ENCODE measurements around the gene NEU1. TPM values are rescaled to one million over a fixed set of nuclear protein-coding genes. Genes with fewer than 3 reads are reported as not detected.
"Not testable (repeated sequence)": the region's sequence is repeated elsewhere in the genome, so short reads cannot be mapped to it uniquely, and the experiment has no call there.

Gene NEU1
- total and polyA plus RNA-seq, 2 experiments from 2014 or later = 27.8 to 38.3 TPM

DNA sequence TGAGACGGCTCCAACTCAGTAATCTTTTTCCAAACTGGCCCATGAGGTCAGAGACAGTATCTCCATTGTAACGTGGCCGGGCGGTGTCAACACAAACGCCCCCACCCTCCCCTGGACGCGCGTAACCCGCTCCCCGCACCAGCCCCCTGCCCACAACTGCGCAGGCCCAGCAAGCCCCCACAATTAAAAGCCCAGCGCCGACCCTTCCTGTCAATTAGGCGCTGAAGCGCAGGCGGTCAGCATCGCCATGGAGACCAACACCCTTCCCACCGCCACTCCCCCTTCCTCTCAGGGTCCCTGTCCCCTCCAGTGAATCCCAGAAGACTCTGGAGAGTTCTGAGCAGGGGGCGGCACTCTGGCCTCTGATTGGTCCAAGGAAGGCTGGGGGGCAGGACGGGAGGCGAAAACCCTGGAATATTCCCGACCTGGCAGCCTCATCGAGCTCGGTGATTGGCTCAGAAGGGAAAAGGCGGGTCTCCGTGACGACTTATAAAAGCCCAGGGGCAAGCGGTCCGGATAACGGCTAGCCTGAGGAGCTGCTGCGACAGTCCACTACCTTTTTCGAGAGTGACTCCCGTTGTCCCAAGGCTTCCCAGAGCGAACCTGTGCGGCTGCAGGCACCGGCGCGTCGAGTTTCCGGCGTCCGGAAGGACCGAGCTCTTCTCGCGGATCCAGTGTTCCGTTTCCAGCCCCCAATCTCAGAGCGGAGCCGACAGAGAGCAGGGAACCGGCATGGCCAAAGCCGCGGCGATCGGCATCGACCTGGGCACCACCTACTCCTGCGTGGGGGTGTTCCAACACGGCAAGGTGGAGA, 47.4 kb downstream of the NEU1 start, which contains the start of the genes HSPA1A and HSPA1L:
Gene HSPA1A (plus strand): TSS at position 519 of the 814 bp plus-strand sequence. CDS start 214 bp downstream, at position 733.
Gene HSPA1L (minus strand): TSS at position 259 of the 814 bp plus-strand sequence. CDS start 3,311 bp downstream, outside the sequence.
- no peaks in the 10 kb centered on the region for H3K9me3 ChIP-seq (ENCODE audit: low read depth)
- peak within 1 kb of the TSS; percentile 81 for H3K4me3 ChIP-seq
- H3K4me2 ChIP-seq (ENCODE audit: unreplicated experiment) = peak within 1 kb of the TSS; percentile 90
- in situ Hi-C loops (cut with MboI) = no loop called here
- peaks cover 30% of the 10 kb centered on the region for H3K4me1 ChIP-seq (ENCODE audit: insufficient read depth)
- no peaks in the 10 kb centered on the region for H3K9me2 ChIP-seq (ENCODE audit: insufficient read depth)
- H3F3A ChIP-seq (ENCODE audit: insufficient read depth) = peaks cover 44% of the 10 kb centered on the region
- no peaks in the 10 kb centered on the region for H3K36me3 ChIP-seq (ENCODE audit: low read depth)
- TF ChIP-seq EZH2phosphoT487 (IDR thresholded peaks at IDR 0.05; ENCODE audit: insufficient read depth, low read depth) = no peak
- peak within 1 kb of the TSS; percentile 95 for H3K27ac ChIP-seq
- no peaks in the 10 kb centered on the region for H3K27me3 ChIP-seq (replicated peaks; ENCODE audit: insufficient read depth)
- 0% methylated on average over 41 to 56 of the region's 56 CpGs for WGBS, 2 experiments (ENCODE audit: low coverage in 1 of 2, low lambda C conversion rate in 2 of 2, missing lambda C conversion rate in 2 of 2)
- peaks cover 28% of the 10 kb centered on the region for H3K79me2 ChIP-seq (ENCODE audit: insufficient read depth)
- peak; percentile 96 for DNase-seq
- H3K9ac ChIP-seq = peak within 1 kb of the TSS; percentile 85
- no peaks in the 10 kb centered on the region for H4K20me1 ChIP-seq (ENCODE audit: insufficient read depth)
- H2AFZ ChIP-seq = peak within 1 kb of the TSS; percentile 92

DNA sequence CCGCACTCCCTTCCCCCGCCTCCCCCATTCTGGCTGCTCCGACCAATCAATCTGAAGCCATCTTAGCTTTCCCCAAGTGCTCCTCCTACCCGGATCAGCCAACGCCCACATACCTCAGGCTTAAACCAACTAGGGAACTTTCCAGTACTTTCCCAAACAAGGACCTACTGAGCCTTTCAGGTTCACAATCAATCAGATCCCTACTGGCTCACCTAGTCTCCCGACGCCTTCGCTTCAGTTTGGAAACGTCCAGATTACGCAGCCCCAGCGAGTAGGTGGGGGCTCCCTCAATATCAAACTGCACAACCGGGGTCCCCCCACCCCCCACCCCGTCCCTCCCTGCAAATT, 48.0 kb downstream of the NEU1 start:
- Histone ChIP-seq H3K9ac (peak overlapping the region; percentile 85), H4K20me1 (ENCODE audit: insufficient read depth) (no peaks in the 10 kb centered on the region), H3K4me3 (peak overlapping the region; percentile 81), H3K27ac (peak overlapping the region; percentile 95), H3K27me3 (replicated peaks; ENCODE audit: insufficient read depth) (no peaks in the 10 kb centered on the region), H3F3A (ENCODE audit: insufficient read depth) (peaks cover 38% of the 10 kb centered on the region), H3K36me3 (ENCODE audit: low read depth) (no peaks in the 10 kb centered on the region), H3K9me2 (ENCODE audit: insufficient read depth) (no peaks in the 10 kb centered on the region), H3K4me2 (ENCODE audit: unreplicated experiment) (peak overlapping the region; percentile 90), H3K4me1 (ENCODE audit: insufficient read depth) (peaks cover 25% of the 10 kb centered on the region), H3K79me2 (ENCODE audit: insufficient read depth) (peaks cover 23% of the 10 kb centered on the region), H3K9me3 (ENCODE audit: low read depth) (no peaks in the 10 kb centered on the region), H2AFZ (peak overlapping the region; percentile 52)
- DNase-seq = peak; percentile 98
- TF ChIP-seq EZH2phosphoT487 (IDR thresholded peaks at IDR 0.05; ENCODE audit: insufficient read depth, low read depth) (no peak), EZH2 (IDR thresholded peaks at IDR 0.05; ENCODE audit: insufficient read depth, poor library complexity, severe bottlenecking) (no peak)
- in situ Hi-C loops (cut with MboI) = no loop called here
- WGBS, 2 experiments (ENCODE audit: low coverage in 1 of 2, low lambda C conversion rate in 2 of 2, missing lambda C conversion rate in 2 of 2) = 0 to 2% methylated on average over 10 to 13 of the region's 13 CpGs

DNA sequence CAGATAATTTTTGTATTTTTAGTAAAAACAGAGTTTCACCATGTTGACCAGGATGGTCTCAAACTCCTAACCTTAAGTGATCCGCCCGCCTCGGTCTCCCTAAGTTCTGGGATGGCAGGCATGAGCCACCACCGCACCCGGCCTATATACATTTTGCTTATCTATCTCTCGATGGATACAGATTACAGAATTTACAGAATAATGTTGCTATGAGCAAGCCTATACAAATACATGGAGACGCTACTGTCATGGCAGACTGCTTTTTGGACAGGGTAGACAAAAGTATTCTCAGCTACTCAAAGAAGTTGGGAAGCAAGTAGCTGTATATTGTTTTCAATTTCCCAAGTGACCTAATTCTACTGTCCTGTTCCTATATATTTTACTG, 49.2 kb downstream of the NEU1 start:
- in situ Hi-C loops (cut with MboI) = no loop called here
- no peaks in the 10 kb centered on the region for H3K9me3 ChIP-seq (ENCODE audit: low read depth)
- peaks cover 12% of the 10 kb centered on the region for H3K79me2 ChIP-seq (ENCODE audit: insufficient read depth)
- DNase-seq = no peak
- peak overlapping the region; percentile 85 for H3K9ac ChIP-seq
- peak overlapping the region; percentile 68 for H3K4me3 ChIP-seq
- H3K4me2 ChIP-seq (ENCODE audit: unreplicated experiment) = peak overlapping the region; percentile 71
- H3F3A ChIP-seq (ENCODE audit: insufficient read depth) = peaks cover 26% of the 10 kb centered on the region
- no peaks in the 10 kb centered on the region for H3K27me3 ChIP-seq (replicated peaks; ENCODE audit: insufficient read depth)
- H2AFZ ChIP-seq = peak overlapping the region; percentile 92
- H3K27ac ChIP-seq = peak overlapping the region; percentile 95
- H3K36me3 ChIP-seq (ENCODE audit: low read depth) = no peaks in the 10 kb centered on the region
- TF ChIP-seq EZH2phosphoT487 (IDR thresholded peaks at IDR 0.05; ENCODE audit: insufficient read depth, low read depth) (no peak), EZH2 (IDR thresholded peaks at IDR 0.05; ENCODE audit: insufficient read depth, poor library complexity, severe bottlenecking) (no peak)
- no peaks in the 10 kb centered on the region for H4K20me1 ChIP-seq (ENCODE audit: insufficient read depth)
- no peaks in the 10 kb centered on the region for H3K9me2 ChIP-seq (ENCODE audit: insufficient read depth)
- WGBS, 2 experiments (ENCODE audit: low coverage in 1 of 2, low lambda C conversion rate in 2 of 2, missing lambda C conversion rate in 2 of 2) = 96% methylated on average over 7 of the region's 7 CpGs
- peaks cover 17% of the 10 kb centered on the region for H3K4me1 ChIP-seq (ENCODE audit: insufficient read depth)

DNA sequence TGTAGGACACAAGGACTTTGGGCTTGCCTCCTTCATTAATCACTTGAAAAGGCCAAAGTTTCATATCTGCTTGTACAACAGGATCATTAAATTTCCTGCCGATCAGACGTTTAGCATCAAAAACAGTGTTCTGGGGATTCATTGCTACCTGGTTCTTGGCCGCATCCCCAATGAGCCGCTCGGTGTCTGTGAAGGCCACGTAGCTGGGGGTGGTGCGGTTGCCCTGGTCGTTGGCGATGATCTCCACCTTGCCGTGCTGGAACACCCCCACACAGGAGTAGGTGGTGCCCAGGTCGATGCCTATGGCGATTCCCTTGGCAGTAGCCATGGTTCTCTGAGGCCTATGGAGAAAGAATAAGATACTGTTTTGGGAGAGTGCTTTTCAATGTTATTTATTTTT, 51.0 kb downstream of the NEU1 start:
- Histone ChIP-seq H3K36me3 (ENCODE audit: low read depth) (no peaks in the 10 kb centered on the region), H3K4me1 (ENCODE audit: insufficient read depth) (peaks cover 17% of the 10 kb centered on the region), H3K27me3 (replicated peaks; ENCODE audit: insufficient read depth) (no peaks in the 10 kb centered on the region), H3F3A (ENCODE audit: insufficient read depth) (peaks cover 20% of the 10 kb centered on the region), H3K27ac (no peak overlapping the region), H3K79me2 (ENCODE audit: insufficient read depth) (no peaks in the 10 kb centered on the region), H3K9me3 (ENCODE audit: low read depth) (no peaks in the 10 kb centered on the region), H2AFZ (no peak overlapping the region), H4K20me1 (ENCODE audit: insufficient read depth) (no peaks in the 10 kb centered on the region), H3K9ac (no peak overlapping the region), H3K4me2 (ENCODE audit: unreplicated experiment) (no peak overlapping the region), H3K4me3 (no peak overlapping the region), H3K9me2 (ENCODE audit: insufficient read depth) (no peaks in the 10 kb centered on the region)
- DNase-seq = no peak
- TF ChIP-seq EZH2phosphoT487 (IDR thresholded peaks at IDR 0.05; ENCODE audit: insufficient read depth, low read depth) (no peak), EZH2 (IDR thresholded peaks at IDR 0.05; ENCODE audit: insufficient read depth, poor library complexity, severe bottlenecking) (no peak)
- WGBS, 2 experiments (ENCODE audit: low coverage in 1 of 2, low lambda C conversion rate in 2 of 2, missing lambda C conversion rate in 2 of 2) = 97% methylated on average over 12 of the region's 12 CpGs
- in situ Hi-C loops (cut with MboI) = no loop called here

DNA sequence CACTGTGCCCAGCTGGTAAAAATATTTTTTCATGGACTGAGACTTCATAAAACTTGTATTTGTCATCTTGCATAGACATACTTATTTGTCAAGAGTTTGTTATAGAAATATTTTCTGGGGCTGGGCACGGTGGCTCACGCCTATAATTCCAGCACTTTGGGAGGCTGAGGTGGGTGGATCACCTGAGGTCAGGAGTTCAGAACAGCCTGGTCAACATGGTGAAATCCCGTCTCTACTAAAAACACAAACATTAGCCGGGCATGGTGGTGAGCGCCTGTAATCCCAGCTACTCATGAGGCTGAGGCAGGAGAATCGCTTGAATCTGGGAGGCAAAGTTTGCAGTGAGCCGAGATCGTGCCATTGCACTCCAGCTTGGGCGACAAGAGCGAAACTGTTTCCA, 54.0 kb downstream of the NEU1 start:
- H3K9ac ChIP-seq; H3K9me3 ChIP-seq (ENCODE audit: low read depth); H3K27ac ChIP-seq; DNase-seq; H4K20me1 ChIP-seq (ENCODE audit: insufficient read depth); H3K4me3 ChIP-seq; H2AFZ ChIP-seq; H3K4me2 ChIP-seq (ENCODE audit: unreplicated experiment); in situ Hi-C loops (cut with MboI); H3K9me2 ChIP-seq (ENCODE audit: insufficient read depth); H3K27me3 ChIP-seq (replicated peaks; ENCODE audit: insufficient read depth); H3K36me3 ChIP-seq (ENCODE audit: low read depth): not testable (repeated sequence)
- H3K79me2 ChIP-seq (ENCODE audit: insufficient read depth) = peaks cover 19% of the 10 kb centered on the region
- peaks cover 16% of the 10 kb centered on the region for H3F3A ChIP-seq (ENCODE audit: insufficient read depth)
- H3K4me1 ChIP-seq (ENCODE audit: insufficient read depth) = peaks cover 17% of the 10 kb centered on the region
- 85 to 89% methylated on average over 10 of the region's 10 CpGs for WGBS, 2 experiments (ENCODE audit: low coverage in 1 of 2, low lambda C conversion rate in 2 of 2, missing lambda C conversion rate in 2 of 2)
